ENCODE data around the gene ZFYVE28.

Gene ZFYVE28

DNA sequence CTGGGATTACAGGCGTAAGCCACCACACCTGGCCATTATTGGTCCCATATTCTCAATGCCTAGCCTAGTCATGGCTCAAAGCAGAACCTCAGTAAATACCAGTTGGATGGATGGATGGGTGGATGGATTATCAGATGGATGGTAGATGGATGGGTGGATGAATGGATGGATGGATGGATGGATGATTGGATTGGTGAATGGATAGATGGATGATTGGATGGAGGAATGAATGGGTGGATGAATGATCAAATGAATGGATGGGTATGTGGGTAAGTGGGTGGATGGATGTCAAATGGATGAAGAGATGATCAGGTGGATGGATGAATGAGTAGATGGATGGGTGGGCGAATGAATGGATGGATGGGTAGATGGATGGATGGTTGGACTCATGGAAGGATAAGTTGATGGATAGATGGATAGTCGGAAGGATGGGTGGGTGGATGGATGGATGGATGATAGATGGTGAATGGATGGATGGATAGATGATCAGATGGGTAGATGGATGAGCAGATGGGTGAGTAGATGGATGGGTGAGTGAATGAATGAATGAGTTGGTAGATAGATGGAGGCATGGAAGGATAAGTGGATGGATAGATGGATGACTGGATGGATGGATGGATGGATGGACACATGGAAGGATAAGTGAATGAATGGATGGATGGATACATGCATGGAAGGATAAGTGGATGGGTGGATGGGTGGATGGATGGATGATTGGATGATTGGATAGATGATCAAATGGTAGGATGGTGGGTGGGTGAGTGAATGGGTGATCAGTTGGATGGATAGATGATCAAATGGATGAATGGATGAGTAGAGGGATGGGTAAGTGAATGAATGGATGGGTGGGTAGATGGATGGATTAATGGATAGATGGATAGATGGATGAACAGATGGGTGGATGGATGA lies 28.5 kb upstream of the ZFYVE28 start:
- TF ChIP-seq POLR2A (IDR thresholded peaks at IDR 0.05; ENCODE audit: low read depth, low read length) (no peak), POU2F2 (IDR thresholded peaks at IDR 0.05; ENCODE audit: low read depth, low read length) (no peak), PAX5 (IDR thresholded peaks at IDR 0.05; ENCODE audit: insufficient read depth, low read length, severe bottlenecking) (no peak), POLR2AphosphoS5 (IDR thresholded peaks at IDR 0.05; ENCODE audit: low read depth, low read length) (no peak), SPI1 (IDR thresholded peaks at IDR 0.05; ENCODE audit: low read depth, low read length) (no peak), TAF1 (IDR thresholded peaks at IDR 0.05; ENCODE audit: low read depth, low read length) (no peak)
- no peak for FAIRE-seq
- DNase-seq (ENCODE audit: insufficient read length, low spot score) = no peak

- DNase-seq (ENCODE audit: insufficient read length, low spot score) (no peak), FAIRE-seq (no peak)
- TF ChIP-seq TAF1 (IDR thresholded peaks at IDR 0.05; ENCODE audit: low read depth, low read length) = no peak
- TF ChIP-seq POU2F2 (IDR thresholded peaks at IDR 0.05; ENCODE audit: low read depth, low read length) = no peak
- TF ChIP-seq POLR2A (IDR thresholded peaks at IDR 0.05; ENCODE audit: low read depth, low read length) = no peak
- TF ChIP-seq PAX5 (IDR thresholded peaks at IDR 0.05; ENCODE audit: insufficient read depth, low read length, severe bottlenecking) = no peak
- no peak for TF ChIP-seq POLR2AphosphoS5 (IDR thresholded peaks at IDR 0.05; ENCODE audit: low read depth, low read length)
- TF ChIP-seq SPI1 (IDR thresholded peaks at IDR 0.05; ENCODE audit: low read depth, low read length) = no peak
These were observed 27.1 kb upstream of the ZFYVE28 start for GRCh38 chr4:2445571-2445970.

GRCh38 chr4:2445130-2445529 lies 26.7 kb upstream of the ZFYVE28 start:
- DNase-seq (ENCODE audit: insufficient read length, low spot score) (no peak), FAIRE-seq (no peak)
- TF ChIP-seq POU2F2 (IDR thresholded peaks at IDR 0.05; ENCODE audit: low read depth, low read length) = no peak
- TF ChIP-seq TAF1 (IDR thresholded peaks at IDR 0.05; ENCODE audit: low read depth, low read length) = no peak
- TF ChIP-seq PAX5 (IDR thresholded peaks at IDR 0.05; ENCODE audit: insufficient read depth, low read length, severe bottlenecking) = no peak
- no peak for TF ChIP-seq POLR2AphosphoS5 (IDR thresholded peaks at IDR 0.05; ENCODE audit: low read depth, low read length)
- no peak for TF ChIP-seq SPI1 (IDR thresholded peaks at IDR 0.05; ENCODE audit: low read depth, low read length)
- TF ChIP-seq POLR2A (IDR thresholded peaks at IDR 0.05; ENCODE audit: low read depth, low read length) = no peak

DNA sequence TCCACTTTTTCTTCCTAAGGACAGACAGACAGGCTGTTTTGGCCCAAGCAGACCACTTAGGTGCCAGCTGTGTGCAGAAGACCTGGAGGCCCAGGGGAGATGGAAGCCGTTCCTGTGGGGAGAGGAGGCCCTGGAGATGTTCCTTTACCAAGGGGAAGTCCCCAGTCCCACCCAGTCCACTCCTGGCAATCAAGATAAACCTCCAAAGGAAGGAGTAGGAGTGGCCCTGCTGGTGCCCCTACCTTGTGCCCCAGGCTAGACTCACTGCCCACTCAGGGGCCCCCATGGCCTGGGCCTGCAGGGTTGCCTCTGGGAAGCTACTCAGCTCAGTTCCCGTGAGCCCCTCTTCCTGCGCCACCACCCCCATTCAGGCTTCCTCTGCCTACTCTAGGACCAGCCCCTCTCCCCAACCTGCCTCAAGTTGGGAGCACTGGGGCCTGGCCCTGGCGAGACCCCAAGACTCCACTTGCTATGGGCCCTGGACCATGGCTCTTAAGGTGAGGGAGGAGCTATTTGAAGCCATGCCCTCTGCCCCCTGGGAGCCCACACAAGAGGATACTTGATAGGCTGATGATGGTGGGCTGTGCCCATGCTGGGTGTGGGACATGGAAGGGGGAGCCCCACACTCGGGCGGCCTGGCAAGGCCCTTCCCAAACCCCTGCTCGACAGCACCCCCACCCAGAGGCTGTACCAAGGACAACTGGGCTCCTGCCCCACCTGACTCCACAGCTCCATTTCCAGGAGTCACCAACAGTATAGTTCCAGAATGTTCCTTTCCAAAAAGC lies 25.7 kb upstream of the ZFYVE28 start:
- DNase-seq (ENCODE audit: insufficient read length, low spot score) (no peak), FAIRE-seq (no peak)
- no peak for TF ChIP-seq POLR2AphosphoS5 (IDR thresholded peaks at IDR 0.05; ENCODE audit: low read depth, low read length)

GRCh38 chr4:2443061-2443730 lies 24.8 kb upstream of the ZFYVE28 start:
- DNase-seq (ENCODE audit: insufficient read length, low spot score) (no peak), FAIRE-seq (no peak)
- TF ChIP-seq POLR2A (IDR thresholded peaks at IDR 0.05; ENCODE audit: low read depth, low read length) (no peak), TAF1 (IDR thresholded peaks at IDR 0.05; ENCODE audit: low read depth, low read length) (no peak), POLR2AphosphoS5 (IDR thresholded peaks at IDR 0.05; ENCODE audit: low read depth, low read length) (no peak), SPI1 (IDR thresholded peaks at IDR 0.05; ENCODE audit: low read depth, low read length) (no peak)

DNA sequence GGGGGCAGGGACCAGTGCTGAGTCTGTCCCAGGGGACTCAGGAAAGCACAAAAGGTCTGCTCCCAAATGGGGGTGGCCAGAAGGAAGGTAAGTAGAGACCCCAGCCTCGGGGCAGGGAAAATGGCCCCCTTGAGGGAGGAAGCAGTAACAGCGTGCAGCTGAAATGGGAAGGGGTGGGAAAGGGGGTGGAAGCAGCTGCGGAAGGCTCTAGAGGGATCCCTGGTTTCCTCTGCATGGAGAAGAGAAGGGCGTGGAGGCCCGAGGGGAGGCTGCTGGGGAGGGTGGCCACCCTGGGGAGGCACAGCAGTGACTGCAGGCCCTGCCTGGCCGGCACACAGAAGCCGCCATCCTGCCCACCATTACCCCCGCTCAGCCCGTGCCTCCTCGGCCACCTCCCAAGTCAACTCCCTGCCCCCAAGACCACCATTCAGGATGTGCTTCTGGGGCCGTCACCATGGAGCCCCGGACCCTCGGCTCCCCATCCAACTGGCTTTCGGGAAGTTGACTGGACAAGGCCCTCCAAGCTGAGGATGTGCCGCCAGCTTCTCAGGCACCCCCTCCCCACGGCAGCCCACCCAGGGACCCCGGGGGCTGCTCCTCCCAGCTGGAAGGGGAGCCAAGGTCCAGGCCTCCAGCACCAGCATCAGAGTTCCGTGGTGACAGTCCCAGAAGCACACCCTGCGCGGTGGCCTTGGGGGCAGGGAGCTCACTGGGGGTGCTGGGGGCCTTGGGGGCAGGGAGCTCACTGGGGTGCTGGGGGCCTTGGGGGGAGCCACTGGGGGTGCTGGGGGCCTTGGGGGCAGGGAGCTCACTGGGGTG lies 23.9 kb upstream of the ZFYVE28 start:
- no peak for FAIRE-seq
- DNase-seq (ENCODE audit: insufficient read length, low spot score) = no peak
- no peak for TF ChIP-seq PAX5 (IDR thresholded peaks at IDR 0.05; ENCODE audit: insufficient read depth, low read length, severe bottlenecking)
- no peak for TF ChIP-seq POLR2AphosphoS5 (IDR thresholded peaks at IDR 0.05; ENCODE audit: low read depth, low read length)
- TF ChIP-seq SPI1 (IDR thresholded peaks at IDR 0.05; ENCODE audit: low read depth, low read length) = no peak
- TF ChIP-seq POLR2A (IDR thresholded peaks at IDR 0.05; ENCODE audit: low read depth, low read length) = no peak
- no peak for TF ChIP-seq POU2F2 (IDR thresholded peaks at IDR 0.05; ENCODE audit: low read depth, low read length)
- no peak for TF ChIP-seq TAF1 (IDR thresholded peaks at IDR 0.05; ENCODE audit: low read depth, low read length)

DNA sequence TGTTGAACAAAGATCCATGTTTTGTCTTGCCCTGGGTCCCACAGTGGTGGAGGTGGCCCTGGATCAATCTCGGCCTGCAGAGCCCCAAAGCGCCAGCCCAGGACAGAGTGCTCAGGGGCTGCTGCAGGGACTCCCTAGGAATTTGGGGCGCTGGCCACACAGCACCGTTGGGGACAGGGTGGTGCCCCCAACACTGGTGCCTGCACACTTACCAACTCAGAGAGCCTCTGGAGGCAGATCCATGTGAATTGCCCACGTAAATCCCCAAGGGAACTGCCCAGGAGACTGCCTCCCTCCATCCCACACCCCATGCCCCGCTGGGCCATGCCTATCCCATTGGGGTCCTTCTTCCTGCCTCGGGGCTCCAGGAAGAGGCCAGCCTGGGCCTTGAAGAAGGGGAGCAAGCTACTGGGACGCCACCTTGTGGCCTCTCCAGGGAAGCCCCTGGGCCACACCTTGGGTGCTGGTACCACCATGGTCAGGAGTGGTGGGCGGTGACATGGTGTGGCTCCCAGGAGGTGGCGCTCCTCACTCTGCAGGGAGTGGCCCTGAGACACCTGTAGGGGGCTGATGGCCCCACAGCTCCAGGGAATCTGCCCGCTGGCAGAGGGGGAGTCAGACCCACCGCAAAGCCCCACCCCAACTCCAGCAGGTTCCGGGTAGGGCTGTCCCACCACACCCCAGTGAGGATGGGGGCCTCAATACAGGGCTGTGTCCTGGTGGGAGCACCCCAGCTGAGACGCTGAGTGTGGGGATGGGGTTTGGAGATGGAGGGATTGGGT lies 23.1 kb upstream of the ZFYVE28 start:
- TF ChIP-seq PAX5 (IDR thresholded peaks at IDR 0.05; ENCODE audit: insufficient read depth, low read length, severe bottlenecking) = no peak
- TF ChIP-seq TAF1 (IDR thresholded peaks at IDR 0.05; ENCODE audit: low read depth, low read length) = no peak
- no peak for TF ChIP-seq SPI1 (IDR thresholded peaks at IDR 0.05; ENCODE audit: low read depth, low read length)
- TF ChIP-seq POLR2A (IDR thresholded peaks at IDR 0.05; ENCODE audit: low read depth, low read length) = no peak
- no peak for TF ChIP-seq POU2F2 (IDR thresholded peaks at IDR 0.05; ENCODE audit: low read depth, low read length)
- no peak for TF ChIP-seq POLR2AphosphoS5 (IDR thresholded peaks at IDR 0.05; ENCODE audit: low read depth, low read length)
- peak; percentile 99 for DNase-seq (ENCODE audit: insufficient read length, low spot score)
- peak; percentile 98 for FAIRE-seq
